Ovary (tissue), 9 donors: ENCODE data around the gene TSPAN10. TPM values are rescaled to one million over a fixed set of nuclear protein-coding genes. Genes with fewer than 3 reads are reported as not detected.

Experiments used
- DNase-seq, 5 donors: peaks; one replicate each; pipeline ENCODE4 v3.0.0-alpha.2; 2019 to 2020
- H3K27ac ChIP-seq, 2 donors: fragments of 200-600 bp; one replicate each; pipeline versions ENCODE4 v1.5.1 to v1.8.0; 2019 to 2022
- H3K27me3 ChIP-seq: fragments of 200-600 bp; one replicate; pipeline ENCODE4 v1.8.0; 2022
- H3K36me3 ChIP-seq: fragments of 200-600 bp; sonication (generic); one replicate; pipeline ENCODE4 v1.5.1; 2019
- H3K4me1 ChIP-seq: one replicate; pipeline ENCODE4 v1.8.1; 2013; ENCODE audit warnings: mild to moderate bottlenecking, moderate library complexity; ENCODE audit not compliant: insufficient read depth
- H3K4me3 ChIP-seq: fragments of 200-600 bp; sonication (generic); one replicate; pipeline ENCODE4 v1.5.1; 2017
- H3K9me3 ChIP-seq, 2 donors: fragments of 200-600 bp in 1 of 2; sonication (generic) in 1 of 2; one replicate each; pipeline versions ENCODE4 v1.5.1 to v1.8.1; 2013 to 2019; ENCODE audit warnings: mild to moderate bottlenecking in 1 of 2, moderate library complexity in 1 of 2
- EP300 ChIP-seq: sonication (generic); formaldehyde crosslinking; IDR thresholded peaks from one replicate; pipeline ENCODE4 v1.6.1; 2017; ENCODE audit warnings: antibody characterized with exemption
- POLR2A ChIP-seq: fragments of 450-650 bp; IDR thresholded peaks from one replicate; pipeline ENCODE4 v1.6.1; 2017; ENCODE audit warnings: antibody characterized with exemption, mild to moderate bottlenecking, moderate library complexity
- WGBS, 3 donors: extraction: QIAGEN DNeasy Blood & Tissue Kit in 1 of 3; methylation state at CpG; one replicate each; pipeline versions ENCODE4 v1.1.5 to v1.1.7; 2013 to 2017; 5-methylcytosine and 5-hydroxymethylcytosine counted together
- intact Hi-C, 4 donors: fragments of 100-400 bp; cut with DNase I; formaldehyde crosslinking; loops; one replicate each; pipeline versions ENCODE4 v1.11.0 to v1.15.1; 2022 to 2023
- polyA plus RNA-seq, 2 donors: library from polyadenylated mRNA; stranded (reverse); fragments of 200-250 nt in 1 of 2; fragments of 350-450 nt in 1 of 2; fragmentation: Illumina TruSeq in 1 of 2; extraction: RNeasy Lipid Tissue Mini Kit (QIAGEN cat#74804) in 1 of 2; gene quantifications; one replicate each; pipeline ENCODE4 v1.2.3, GENCODE V29; 2013 to 2014
- total RNA-seq, 7 donors: library from RNA; depleted of rRNA in 2 of 7; stranded (reverse); fragments of >200 nt in 2 of 7; fragmentation: NEBNext Ultra II Directional in 3 of 7; extraction: Animal tissue kit (Norgen Biotek cat#: 25700) in 3 of 7; gene quantifications; one replicate each; pipeline versions ENCODE4 v1.1.0 to v1.2.4, GENCODE V29; 2016 to 2023
- TF ChIP-seq, protein P1 (sequence below), 3 donors: fragments of 450-650 bp in 2 of 3; fragments of 200-600 bp in 1 of 3; IDR thresholded peaks; one replicate each; pipeline versions ENCODE4 v1.5.1 to v1.8.0; 2016 to 2022; ENCODE audit warnings: antibody characterized with exemption in 3 of 3, mild to moderate bottlenecking in 1 of 3
- donor health status: DM: no; HTN: no; CAD: no; lungs with moderate emphysema.
- donor health status: DM: no; HTN: no; CAD: no.
- donor health status: Bipolar disorder and iron deficiency.
- donor health status: DM: yes; HTN: yes; CAD: no.
- donor health status: DM: no; HTN: no; CAD: no.
- donor health status: DM: yes; HTN: yes; CAD: no.

The TSPAN10 gene
- total and polyA plus RNA-seq, 9 donors = 0.68 to 3.3 (median 1.2) TPM

- 0% methylated on average over 27 to 96 of the region's 96 CpGs for WGBS, 3 donors
- TF ChIP-seq POLR2A (peak; percentile 69), EP300 (no peak)
- TF ChIP-seq, protein P1, sequence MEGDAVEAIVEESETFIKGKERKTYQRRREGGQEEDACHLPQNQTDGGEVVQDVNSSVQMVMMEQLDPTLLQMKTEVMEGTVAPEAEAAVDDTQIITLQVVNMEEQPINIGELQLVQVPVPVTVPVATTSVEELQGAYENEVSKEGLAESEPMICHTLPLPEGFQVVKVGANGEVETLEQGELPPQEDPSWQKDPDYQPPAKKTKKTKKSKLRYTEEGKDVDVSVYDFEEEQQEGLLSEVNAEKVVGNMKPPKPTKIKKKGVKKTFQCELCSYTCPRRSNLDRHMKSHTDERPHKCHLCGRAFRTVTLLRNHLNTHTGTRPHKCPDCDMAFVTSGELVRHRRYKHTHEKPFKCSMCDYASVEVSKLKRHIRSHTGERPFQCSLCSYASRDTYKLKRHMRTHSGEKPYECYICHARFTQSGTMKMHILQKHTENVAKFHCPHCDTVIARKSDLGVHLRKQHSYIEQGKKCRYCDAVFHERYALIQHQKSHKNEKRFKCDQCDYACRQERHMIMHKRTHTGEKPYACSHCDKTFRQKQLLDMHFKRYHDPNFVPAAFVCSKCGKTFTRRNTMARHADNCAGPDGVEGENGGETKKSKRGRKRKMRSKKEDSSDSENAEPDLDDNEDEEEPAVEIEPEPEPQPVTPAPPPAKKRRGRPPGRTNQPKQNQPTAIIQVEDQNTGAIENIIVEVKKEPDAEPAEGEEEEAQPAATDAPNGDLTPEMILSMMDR (IDR thresholded peaks at IDR 0.05) = no peak
Measured at GRCh38 chr17:81666342-81667191, 29.6 kb downstream of the TSPAN10 start, which contains the start of the genes CCDC137 and OXLD1. Gene CCDC137 (plus strand): TSS chr17:81666737. CDS start chr17:81666767, 30 bp downstream. Gene OXLD1 (minus strand): TSS chr17:81666605. CDS start chr17:81666577, 28 bp downstream.

DNA sequence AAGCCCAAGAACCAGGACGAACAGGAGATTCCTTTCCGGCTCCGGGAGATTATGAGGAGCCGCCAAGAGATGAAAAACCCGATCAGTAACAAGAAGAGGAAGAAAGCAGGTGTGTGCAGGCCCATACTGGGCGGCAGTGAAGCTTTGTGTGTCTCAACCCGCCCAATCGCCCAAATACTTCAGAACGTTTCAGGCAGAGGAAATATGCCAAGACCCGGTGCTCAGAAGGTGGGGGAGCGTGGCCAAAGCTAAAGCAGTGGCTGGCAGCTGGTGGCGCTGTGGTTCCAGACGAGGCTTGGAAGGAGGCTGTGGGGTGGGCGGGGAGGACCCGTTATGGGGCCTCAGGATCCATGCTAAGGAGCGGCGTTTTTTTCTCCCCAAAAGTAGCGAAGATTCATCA lies 30.8 kb downstream of the TSPAN10 start:
- 79 to 80% (median 80%) methylated on average over 18 of the region's 18 CpGs for WGBS, 3 donors
- H3K4me3 ChIP-seq = no peak overlapping the region
- intact Hi-C loops = no loop called here
- TF ChIP-seq, protein P1 (IDR thresholded peaks at IDR 0.05) = no peak
- TF ChIP-seq EP300 (no peak), POLR2A (no peak)
- DNase-seq = no peak
- H3K36me3 ChIP-seq = no peaks in the 10 kb centered on the region
- no peak overlapping the region for H3K27ac ChIP-seq
- peaks cover 12% of the 10 kb centered on the region for H3K4me1 ChIP-seq
- no peaks in the 10 kb centered on the region for H3K9me3 ChIP-seq
- H3K27me3 ChIP-seq = no peaks in the 10 kb centered on the region

More at GRCh38 chr17:81666342-81667191, 29.6 kb downstream of the TSPAN10 start, which contains the start of the genes CCDC137 and OXLD1:
- DNase-seq = peak; percentile 95 to 98 (median 96)
- Histone ChIP-seq H3K36me3 (no peaks in the 10 kb centered on the region), H3K27ac (peak within 1 kb of the TSS; percentile 32 to 78), H3K9me3 (no peaks in the 10 kb centered on the region), H3K4me3 (peak within 1 kb of the TSS; percentile 55), H3K4me1 (peaks cover 12% of the 10 kb centered on the region), H3K27me3 (no peaks in the 10 kb centered on the region)
- intact Hi-C loops = no loop called here

DNA sequence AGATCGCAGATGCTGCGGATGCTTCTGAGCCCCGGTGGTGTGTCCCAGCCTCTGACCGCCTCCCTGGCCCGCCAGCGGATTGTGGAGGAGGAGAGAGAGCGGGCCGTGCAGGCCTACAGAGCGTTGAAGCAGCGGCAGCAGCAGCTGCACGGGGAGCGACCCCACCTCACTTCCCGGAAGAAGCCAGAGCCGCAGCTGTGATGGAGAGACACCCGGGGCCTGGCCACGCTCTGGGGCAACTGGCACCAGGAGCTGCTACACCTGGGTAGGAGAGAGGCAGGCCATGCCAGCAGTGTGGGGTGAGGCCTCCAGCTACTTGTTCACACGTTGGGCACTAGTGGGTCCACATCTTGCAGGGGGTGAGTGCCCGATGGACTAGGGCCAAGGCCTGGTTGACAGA lies 35.5 kb downstream of the TSPAN10 start:
- peaks cover 2% of the 10 kb centered on the region for H3K4me1 ChIP-seq
- H3K4me3 ChIP-seq = no peak overlapping the region
- TF ChIP-seq POLR2A (no peak), EP300 (no peak)
- TF ChIP-seq, protein P1 (IDR thresholded peaks at IDR 0.05) = no peak
- DNase-seq = no peak
- H3K9me3 ChIP-seq = no peaks in the 10 kb centered on the region
- no peaks in the 10 kb centered on the region for H3K36me3 ChIP-seq
- WGBS, 3 donors = 60 to 86% (median 68%) methylated on average over 9 to 18 of the region's 18 CpGs
- H3K27me3 ChIP-seq = no peaks in the 10 kb centered on the region
- no peak overlapping the region for H3K27ac ChIP-seq
- intact Hi-C loops = no loop called here

DNA sequence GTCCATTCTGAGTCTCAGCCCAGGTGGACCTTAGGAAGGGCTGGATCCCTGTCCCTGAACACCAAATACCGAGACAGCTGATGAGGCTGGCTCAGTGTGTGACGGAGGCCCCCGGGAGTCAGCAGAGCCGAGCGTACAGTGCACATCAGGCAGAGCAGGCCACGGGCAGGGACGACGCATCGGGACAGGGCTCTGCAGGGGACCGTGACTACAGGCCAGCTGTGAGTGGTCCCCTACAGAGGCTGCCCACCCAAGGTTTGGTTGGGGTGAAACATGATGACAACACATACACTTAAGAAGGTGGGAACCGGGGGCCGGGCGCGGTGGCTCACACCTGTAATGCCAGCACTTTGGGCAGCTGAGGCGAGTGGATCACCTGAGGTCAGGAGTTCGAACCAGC lies 36.0 kb downstream of the TSPAN10 start:
- Histone ChIP-seq H3K27ac (no peak overlapping the region), H3K36me3 (no peaks in the 10 kb centered on the region)
- intact Hi-C loops = no loop called here

More for the DNA sequence above, 36.0 kb downstream of the TSPAN10 start:
- no peaks in the 10 kb centered on the region for H3K27me3 ChIP-seq
- no peaks in the 10 kb centered on the region for H3K4me1 ChIP-seq
- no peaks in the 10 kb centered on the region for H3K9me3 ChIP-seq
- no peak for DNase-seq
- 89 to 95% (median 93%) methylated on average over 16 of the region's 16 CpGs for WGBS, 3 donors
- no peak overlapping the region for H3K4me3 ChIP-seq
- TF ChIP-seq, protein P1 (IDR thresholded peaks at IDR 0.05) = no peak
- TF ChIP-seq POLR2A = no peak
- no peak for TF ChIP-seq EP300
